ENCODE measurements around the gene TSC2. TPM values are rescaled to one million over a fixed set of nuclear protein-coding genes. Genes with fewer than 3 reads are reported as not detected.

The TSC2 gene
- total RNA-seq, 1 donor from 2014 or later = 73.3 TPM

GRCh38 chr16:2057438-2057837 lies 9.7 kb downstream of the TSC2 start:
- DNase-seq (ENCODE audit: low spot score) = no peak
- intact Hi-C loops (cut with DNase I) = no loop called here

- intact Hi-C loops (cut with DNase I) = no loop called here
- no peak for DNase-seq (ENCODE audit: low spot score)
Observed at GRCh38 chr16:2058420-2058819, 10.6 kb downstream of the TSC2 start.

- intact Hi-C loops (cut with DNase I) = no loop called here
- no peak for DNase-seq (ENCODE audit: low spot score)
Observed at GRCh38 chr16:2058872-2059271, 11.1 kb downstream of the TSC2 start.

GRCh38 chr16:2060346-2060745 lies 12.6 kb downstream of the TSC2 start:
- no peak for DNase-seq (ENCODE audit: low spot score)
- intact Hi-C loops (cut with DNase I) = no loop called here

- DNase-seq (ENCODE audit: low spot score) = no peak
- intact Hi-C loops (cut with DNase I) = no loop called here
Observed at GRCh38 chr16:2061023-2061422, 13.2 kb downstream of the TSC2 start.

- intact Hi-C loops (cut with DNase I) = no loop called here
- no peak for DNase-seq (ENCODE audit: low spot score)
Observed at GRCh38 chr16:2061526-2061925, 13.7 kb downstream of the TSC2 start.

GRCh38 chr16:2062801-2063200 lies 15.0 kb downstream of the TSC2 start:
- no peak for DNase-seq (ENCODE audit: low spot score)
- intact Hi-C loops (cut with DNase I) = no loop called here

GRCh38 chr16:2063861-2064260 lies 16.1 kb downstream of the TSC2 start:
- intact Hi-C loops (cut with DNase I) = no loop called here
- DNase-seq (ENCODE audit: low spot score) = no peak

GRCh38 chr16:2064368-2064945 lies 16.7 kb downstream of the TSC2 start:
- DNase-seq (ENCODE audit: low spot score) = no peak
- intact Hi-C loops (cut with DNase I) = no loop called here

- DNase-seq (ENCODE audit: low spot score) = no peak
- intact Hi-C loops (cut with DNase I) = no loop called here
Observed at GRCh38 chr16:2066139-2066538, 18.4 kb downstream of the TSC2 start.

- intact Hi-C loops (cut with DNase I) = no loop called here
- DNase-seq (ENCODE audit: low spot score) = no peak
Observed at GRCh38 chr16:2070576-2071453, 23.0 kb downstream of the TSC2 start.

GRCh38 chr16:2071454-2072202 lies 23.8 kb downstream of the TSC2 start:
- intact Hi-C loops (cut with DNase I) = no loop called here
- no peak for DNase-seq (ENCODE audit: low spot score)

GRCh38 chr16:2072926-2073325 lies 25.1 kb downstream of the TSC2 start:
- no peak for DNase-seq (ENCODE audit: low spot score)
- intact Hi-C loops (cut with DNase I) = no loop called here

GRCh38 chr16:2074071-2074470 lies 26.3 kb downstream of the TSC2 start:
- intact Hi-C loops (cut with DNase I) = no loop called here
- DNase-seq (ENCODE audit: low spot score) = no peak

GRCh38 chr16:2075631-2076030 lies 27.8 kb downstream of the TSC2 start:
- intact Hi-C loops (cut with DNase I) = no loop called here
- DNase-seq (ENCODE audit: low spot score) = no peak

GRCh38 chr16:2076072-2076865 lies 28.5 kb downstream of the TSC2 start:
- no peak for DNase-seq (ENCODE audit: low spot score)
- intact Hi-C loops (cut with DNase I) = no loop called here

- intact Hi-C loops (cut with DNase I) = no loop called here
- no peak for DNase-seq (ENCODE audit: low spot score)
Observed at GRCh38 chr16:2077016-2077415, 29.2 kb downstream of the TSC2 start.

- no peak for DNase-seq (ENCODE audit: low spot score)
Observed at GRCh38 chr16:2077696-2078095, 29.9 kb downstream of the TSC2 start.

GRCh38 chr16:2078096-2078495 lies 30.3 kb downstream of the TSC2 start:
- intact Hi-C loops (cut with DNase I) = no loop called here
- no peak for DNase-seq (ENCODE audit: low spot score)

More at GRCh38 chr16:2077696-2078095, 29.9 kb downstream of the TSC2 start:
- intact Hi-C loops (cut with DNase I) = no loop called here

- no peak for DNase-seq (ENCODE audit: low spot score)
- intact Hi-C loops (cut with DNase I) = no loop called here
Observed at GRCh38 chr16:2078691-2079090, 30.9 kb downstream of the TSC2 start.
